Measurements from ENCODE around the gene HEATR9. TPM values are rescaled to one million over a fixed set of nuclear protein-coding genes. Genes with fewer than 3 reads are reported as not detected.

HEATR9 gene
- total RNA-seq, 1 experiment from 2014 or later = not detected

DNA sequence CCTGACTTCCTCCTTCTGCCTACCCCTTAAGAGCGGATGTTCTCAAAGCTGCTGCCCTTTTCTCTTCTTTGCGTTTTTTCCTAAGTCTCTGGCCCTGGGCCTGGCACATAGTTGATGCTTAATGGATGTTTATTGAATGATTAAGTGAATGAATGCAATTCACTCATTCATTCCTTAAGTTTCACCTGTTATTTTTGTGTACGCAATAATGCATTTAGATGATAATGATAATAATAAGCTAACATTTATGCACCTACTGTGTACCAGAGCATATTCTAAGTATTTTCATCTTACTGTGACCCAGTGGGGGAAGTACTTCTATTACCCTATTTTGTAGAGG lies 7.1 kb upstream of the HEATR9 start:
- ChIA-PET RAD21 (ENCODE audit: low non-redundant PET in 1 of 2, low total read pairs in 2 of 2, uncharacterized antibody in 2 of 2, unreplicated experiment in 2 of 2) (no interaction called here), CTCF (no interaction called here), POLR2A (no interaction called here)
- no peak overlapping the region for H3K4me2 ChIP-seq (ENCODE audit: low read length)
- no peaks in the 10 kb centered on the region for H3K27me3 ChIP-seq (ENCODE audit: insufficient read depth, low read length)
- H3K4me3 ChIP-seq (replicated peaks in 1 of 2; ENCODE audit: low read depth in 1 of 2, low read length in 2 of 2) = no peak overlapping the region
- DNase-seq (ENCODE audit: low read depth, low spot score) (no peak), ATAC-seq (no peak)
- H4K20me1 ChIP-seq (ENCODE audit: insufficient read depth) = no peaks in the 10 kb centered on the region
- TF ChIP-seq TCF7L2 (IDR thresholded peaks at IDR 0.05; ENCODE audit: borderline replicate concordance, extremely low read depth, insufficient read depth, insufficient read length) = no peak
- no peak for TF ChIP-seq SRF (IDR thresholded peaks at IDR 0.05; ENCODE audit: low read depth)
- TF ChIP-seq, protein P1, sequence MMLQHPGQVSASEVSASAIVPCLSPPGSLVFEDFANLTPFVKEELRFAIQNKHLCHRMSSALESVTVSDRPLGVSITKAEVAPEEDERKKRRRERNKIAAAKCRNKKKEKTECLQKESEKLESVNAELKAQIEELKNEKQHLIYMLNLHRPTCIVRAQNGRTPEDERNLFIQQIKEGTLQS (IDR thresholded peaks at IDR 0.05) = no peak
- TF ChIP-seq SP1 (IDR thresholded peaks at IDR 0.05; ENCODE audit: low read depth) = no peak
- TF ChIP-seq, protein P2, sequence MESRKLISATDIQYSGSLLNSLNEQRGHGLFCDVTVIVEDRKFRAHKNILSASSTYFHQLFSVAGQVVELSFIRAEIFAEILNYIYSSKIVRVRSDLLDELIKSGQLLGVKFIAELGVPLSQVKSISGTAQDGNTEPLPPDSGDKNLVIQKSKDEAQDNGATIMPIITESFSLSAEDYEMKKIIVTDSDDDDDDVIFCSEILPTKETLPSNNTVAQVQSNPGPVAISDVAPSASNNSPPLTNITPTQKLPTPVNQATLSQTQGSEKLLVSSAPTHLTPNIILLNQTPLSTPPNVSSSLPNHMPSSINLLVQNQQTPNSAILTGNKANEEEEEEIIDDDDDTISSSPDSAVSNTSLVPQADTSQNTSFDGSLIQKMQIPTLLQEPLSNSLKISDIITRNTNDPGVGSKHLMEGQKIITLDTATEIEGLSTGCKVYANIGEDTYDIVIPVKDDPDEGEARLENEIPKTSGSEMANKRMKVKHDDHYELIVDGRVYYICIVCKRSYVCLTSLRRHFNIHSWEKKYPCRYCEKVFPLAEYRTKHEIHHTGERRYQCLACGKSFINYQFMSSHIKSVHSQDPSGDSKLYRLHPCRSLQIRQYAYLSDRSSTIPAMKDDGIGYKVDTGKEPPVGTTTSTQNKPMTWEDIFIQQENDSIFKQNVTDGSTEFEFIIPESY (IDR thresholded peaks at IDR 0.05; ENCODE audit: extremely low read depth, insufficient replicate concordance, low read length) = no peak
- no peak for TF ChIP-seq SIN3A (IDR thresholded peaks at IDR 0.05; ENCODE audit: low read depth)
- no peak for TF ChIP-seq CBX3 (IDR thresholded peaks at IDR 0.05; ENCODE audit: low read depth)
- no peak for TF ChIP-seq ZFX (IDR thresholded peaks at IDR 0.05)
- TF ChIP-seq POLR2A (IDR thresholded peaks at IDR 0.05; ENCODE audit: borderline replicate concordance, extremely low read depth, insufficient read depth, insufficient read length) = no peak
- TF ChIP-seq, protein P3, sequence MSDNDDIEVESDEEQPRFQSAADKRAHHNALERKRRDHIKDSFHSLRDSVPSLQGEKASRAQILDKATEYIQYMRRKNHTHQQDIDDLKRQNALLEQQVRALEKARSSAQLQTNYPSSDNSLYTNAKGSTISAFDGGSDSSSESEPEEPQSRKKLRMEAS (IDR thresholded peaks at IDR 0.05) = no peak
- TF ChIP-seq, protein P4, sequence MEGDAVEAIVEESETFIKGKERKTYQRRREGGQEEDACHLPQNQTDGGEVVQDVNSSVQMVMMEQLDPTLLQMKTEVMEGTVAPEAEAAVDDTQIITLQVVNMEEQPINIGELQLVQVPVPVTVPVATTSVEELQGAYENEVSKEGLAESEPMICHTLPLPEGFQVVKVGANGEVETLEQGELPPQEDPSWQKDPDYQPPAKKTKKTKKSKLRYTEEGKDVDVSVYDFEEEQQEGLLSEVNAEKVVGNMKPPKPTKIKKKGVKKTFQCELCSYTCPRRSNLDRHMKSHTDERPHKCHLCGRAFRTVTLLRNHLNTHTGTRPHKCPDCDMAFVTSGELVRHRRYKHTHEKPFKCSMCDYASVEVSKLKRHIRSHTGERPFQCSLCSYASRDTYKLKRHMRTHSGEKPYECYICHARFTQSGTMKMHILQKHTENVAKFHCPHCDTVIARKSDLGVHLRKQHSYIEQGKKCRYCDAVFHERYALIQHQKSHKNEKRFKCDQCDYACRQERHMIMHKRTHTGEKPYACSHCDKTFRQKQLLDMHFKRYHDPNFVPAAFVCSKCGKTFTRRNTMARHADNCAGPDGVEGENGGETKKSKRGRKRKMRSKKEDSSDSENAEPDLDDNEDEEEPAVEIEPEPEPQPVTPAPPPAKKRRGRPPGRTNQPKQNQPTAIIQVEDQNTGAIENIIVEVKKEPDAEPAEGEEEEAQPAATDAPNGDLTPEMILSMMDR (IDR thresholded peaks at IDR 0.05 in 2 of 3, conservative IDR thresholded peaks at IDR 0.05 in 1 of 3; ENCODE audit: borderline replicate concordance in 1 of 3, insufficient read depth in 1 of 3, low read depth in 2 of 3, low read length in 2 of 3) = no peak
- no peaks in the 10 kb centered on the region for H3K4me1 ChIP-seq (ENCODE audit: control insufficient read depth in 1 of 2, insufficient read depth in 2 of 2, low read length in 2 of 2)
- BruUV-seq (replicated peaks) = no TSS peak
- no peak overlapping the region for H3K27ac ChIP-seq (ENCODE audit: low read depth, low read length)
- H3K79me2 ChIP-seq (ENCODE audit: insufficient read depth, low read length) = no peaks in the 10 kb centered on the region
- H2AFZ ChIP-seq (ENCODE audit: low read depth, low read length, poor library complexity, severe bottlenecking) = no peak overlapping the region
- H3K36me3 ChIP-seq (ENCODE audit: control insufficient read depth in 1 of 2, insufficient read depth in 2 of 2, low read length in 2 of 2) = no peaks in the 10 kb centered on the region
- no peak overlapping the region for H3K9ac ChIP-seq (ENCODE audit: low read length)
- H3K9me3 ChIP-seq (ENCODE audit: control insufficient read depth in 1 of 2, insufficient read depth in 1 of 2, low read depth in 1 of 2, low read length in 2 of 2) = no peaks in the 10 kb centered on the region
- no peaks in the 10 kb centered on the region for H3K9me2 ChIP-seq (ENCODE audit: insufficient read depth)
- intact Hi-C loops (cut with micrococcal nuclease) = no loop called here
